Measurements from ENCODE around the gene TMOD4.

The TMOD4 gene

DNA sequence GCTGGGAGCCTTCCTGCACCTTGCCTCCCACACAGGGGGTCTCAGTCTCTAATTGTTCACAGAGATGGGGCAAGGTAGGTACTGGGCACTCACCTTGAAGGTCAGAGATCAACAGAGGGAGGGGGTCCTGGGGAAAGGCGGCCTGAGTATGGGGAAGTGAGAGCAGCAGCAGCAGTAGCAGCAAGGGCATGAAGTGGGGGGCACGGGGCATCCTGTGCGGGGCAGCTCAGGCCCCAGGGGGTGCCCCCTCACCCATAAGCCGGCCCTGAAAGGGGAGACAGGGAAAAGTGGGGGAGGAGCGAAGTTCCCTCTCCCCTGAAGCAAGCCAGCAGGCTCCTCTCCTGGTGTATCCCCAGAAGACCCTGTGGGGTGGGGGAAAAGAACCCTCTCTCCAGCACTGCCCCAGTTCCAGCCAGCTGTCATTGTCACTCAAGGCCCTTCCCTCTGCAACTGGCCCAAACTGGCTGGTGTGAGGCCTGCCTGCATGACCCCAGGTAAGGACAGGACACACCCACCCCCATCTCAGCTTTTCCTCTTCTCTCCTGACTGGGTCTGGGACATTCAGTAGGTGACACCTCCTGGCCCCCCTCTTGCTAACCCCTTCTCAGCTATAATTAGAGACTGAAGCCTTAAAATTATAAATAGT lies 33.2 kb downstream of the TMOD4 start:
- peak; percentile 30 for DNase-seq

DNA sequence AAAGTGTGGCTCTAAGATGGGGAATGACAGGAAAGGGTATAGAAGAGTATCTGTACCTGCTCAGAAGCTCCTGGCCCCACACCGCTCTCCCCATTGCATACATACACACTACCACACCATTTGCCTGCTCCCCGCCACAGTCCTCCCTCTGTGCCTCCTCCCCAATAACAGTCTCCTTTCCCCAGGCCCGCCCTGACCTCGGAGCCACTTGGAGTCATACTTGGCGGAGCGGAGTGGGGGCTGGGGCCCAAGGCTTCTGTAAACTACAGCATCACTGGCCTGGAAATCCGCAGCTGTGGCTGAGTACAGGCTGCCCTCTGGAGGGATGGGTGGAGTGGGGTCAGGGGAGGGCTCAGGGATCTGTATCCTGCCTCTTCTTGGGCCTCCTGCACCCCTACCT lies 38.0 kb downstream of the TMOD4 start:
- DNase-seq: no peak

DNA sequence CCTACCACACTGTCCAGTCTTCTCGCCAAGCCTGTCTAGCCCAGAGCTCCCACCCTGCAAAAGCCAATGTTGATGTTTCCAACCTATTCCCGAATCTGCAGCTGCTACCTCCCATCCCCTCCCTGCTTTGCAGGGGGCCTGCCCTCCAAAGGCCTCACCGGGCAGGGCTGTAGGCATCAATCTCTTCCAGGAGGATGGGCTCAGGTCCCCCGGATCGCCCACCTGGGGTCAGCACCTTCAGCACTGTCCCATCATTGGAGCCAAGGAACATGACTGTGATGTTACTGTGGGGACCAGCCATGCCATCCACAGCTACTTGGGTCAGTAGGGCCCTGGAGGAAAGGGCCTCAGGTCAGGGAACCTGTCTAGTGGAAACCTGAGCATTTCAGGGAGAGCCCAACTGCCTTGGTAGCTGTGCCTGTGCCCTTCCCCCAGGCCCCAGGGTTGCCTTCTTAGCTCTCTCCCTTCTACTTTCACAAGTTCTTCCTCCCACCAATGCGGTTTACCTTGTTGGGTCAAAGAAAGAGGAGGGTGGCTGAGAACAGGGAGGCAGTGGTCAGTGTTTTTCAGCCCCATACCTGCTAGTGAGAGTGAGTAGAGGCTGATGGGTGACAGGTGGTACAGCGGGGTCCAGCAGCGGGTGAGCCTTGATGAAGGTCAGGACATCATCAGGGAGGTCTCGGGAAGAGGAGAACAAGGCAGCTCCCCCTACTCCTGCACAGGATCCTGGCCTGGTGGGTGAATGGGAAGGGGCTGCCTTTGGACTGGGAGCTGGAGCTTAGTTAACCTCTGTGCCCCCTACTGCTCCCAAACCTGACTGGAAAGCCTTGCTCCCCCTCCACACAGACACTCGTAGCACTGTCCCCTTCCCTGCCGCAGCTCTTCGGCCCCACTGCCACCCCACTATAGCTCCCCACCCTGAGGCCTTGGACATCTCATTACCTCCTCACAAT lies 40.1 kb downstream of the TMOD4 start:
- DNase-seq: no peak

DNA sequence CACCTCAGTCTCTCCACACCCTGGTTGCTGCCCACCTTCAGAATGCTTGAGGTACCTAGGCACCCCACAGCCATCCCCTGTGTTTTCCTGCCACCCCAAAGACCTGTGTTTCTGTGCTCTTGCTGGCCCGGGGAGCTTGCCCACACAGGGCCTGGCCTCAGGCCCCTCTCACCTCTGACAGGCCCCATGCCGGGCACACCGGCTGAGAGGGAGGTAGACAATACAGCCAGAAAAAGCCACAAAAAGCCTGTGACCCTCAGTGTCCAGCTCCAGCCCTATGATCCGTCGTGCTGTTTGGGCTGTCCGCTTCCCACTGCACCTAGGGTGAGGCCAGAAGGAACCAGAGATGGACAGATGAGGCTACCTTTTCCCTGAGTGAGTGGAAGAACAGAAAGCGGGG lies 40.8 kb downstream of the TMOD4 start:
- DNase-seq: no peak

DNA sequence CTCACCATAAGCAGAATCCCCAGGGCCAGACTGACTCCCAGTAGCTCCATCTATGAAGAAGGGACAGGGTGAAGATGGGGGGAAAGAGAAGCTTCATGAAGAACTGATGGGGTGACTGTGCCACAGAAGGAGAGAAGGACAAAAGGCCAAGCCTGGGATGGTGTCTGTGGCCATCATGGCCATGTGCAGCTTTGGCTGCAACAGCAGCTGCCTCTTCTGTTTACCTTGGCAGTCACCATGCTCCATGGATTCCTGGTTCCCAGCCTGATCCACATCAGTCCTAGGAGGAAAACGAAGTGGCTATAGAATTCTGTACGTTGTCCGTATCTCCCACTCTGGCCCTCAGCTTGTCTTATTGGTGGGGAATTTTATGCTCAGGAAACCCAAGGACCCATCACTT lies 41.4 kb downstream of the TMOD4 start:
- DNase-seq: peak; percentile 34

DNA sequence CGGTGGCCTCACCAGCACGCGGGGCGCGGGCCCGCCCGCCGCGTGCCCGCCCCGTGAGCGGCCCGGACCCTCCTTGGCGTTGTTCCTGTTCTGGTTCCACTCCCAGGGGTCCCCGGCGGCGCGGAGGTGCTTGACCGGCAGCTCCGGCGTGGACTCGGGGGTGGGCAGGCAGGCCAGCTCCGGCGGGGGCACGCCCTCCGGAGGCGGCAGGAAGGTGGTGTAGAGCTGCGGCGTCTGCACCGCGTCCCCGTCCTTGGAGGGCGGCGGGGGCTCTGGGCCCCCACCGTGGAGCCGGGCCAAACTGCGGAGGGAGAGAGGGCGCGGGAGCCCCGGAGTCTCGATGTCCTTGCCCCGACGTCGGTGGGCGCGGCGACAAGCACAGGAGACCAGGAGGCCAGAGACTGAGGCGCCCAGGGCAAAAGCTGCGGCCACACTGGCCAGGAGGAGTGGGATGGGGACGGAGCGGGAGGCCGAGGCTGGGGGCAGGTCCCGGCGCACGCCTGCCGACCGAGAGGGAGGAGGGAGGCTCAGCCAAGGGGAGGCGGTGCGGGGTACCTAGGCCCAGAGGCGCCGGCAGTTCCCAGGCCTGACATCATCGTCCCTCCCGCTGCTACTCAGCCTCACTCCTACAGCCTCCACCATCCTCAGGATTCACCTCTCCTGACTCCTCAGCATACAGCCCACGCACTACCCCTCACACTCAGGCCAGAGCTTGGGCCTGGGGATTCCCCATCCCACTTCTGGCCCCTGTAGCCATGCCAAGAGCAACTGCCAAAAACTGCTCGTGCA lies 42.6 kb downstream of the TMOD4 start:
- DNase-seq: no peak

DNA sequence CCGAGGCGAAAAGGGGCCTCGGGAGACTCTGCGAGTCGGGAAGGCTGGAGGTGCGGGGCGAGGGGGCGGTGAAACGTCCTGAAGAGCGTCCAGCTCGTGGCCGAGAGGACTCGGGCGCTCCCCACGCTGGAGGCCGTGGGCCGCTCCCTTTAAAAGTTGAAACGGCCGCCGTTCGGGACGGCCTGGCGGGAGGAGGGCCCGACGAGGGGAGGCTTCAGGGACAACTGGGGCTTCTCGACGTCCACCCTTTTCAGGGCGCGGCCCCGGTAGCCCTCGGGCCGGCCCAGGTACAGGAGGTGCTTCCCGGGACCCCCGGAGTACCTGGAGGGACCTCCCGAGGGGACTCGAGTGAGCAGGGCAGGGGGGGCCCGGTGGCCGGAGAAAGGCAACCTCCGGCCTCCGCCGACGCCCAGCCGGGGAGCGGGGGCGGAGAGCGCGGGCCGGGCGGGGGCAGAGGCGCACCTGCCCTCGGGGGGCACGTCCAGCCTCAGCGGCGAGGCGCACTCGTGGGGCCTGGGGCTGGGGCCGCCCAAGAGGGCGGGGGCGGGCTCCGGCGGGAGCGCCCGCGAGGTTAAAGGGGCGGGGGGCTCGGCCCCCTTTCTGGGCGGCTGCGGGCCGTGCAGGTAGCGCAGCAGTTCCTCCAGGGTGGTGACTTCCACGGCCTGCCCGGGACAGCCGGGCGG lies 43.3 kb downstream of the TMOD4 start:
- no peak for DNase-seq

DNA sequence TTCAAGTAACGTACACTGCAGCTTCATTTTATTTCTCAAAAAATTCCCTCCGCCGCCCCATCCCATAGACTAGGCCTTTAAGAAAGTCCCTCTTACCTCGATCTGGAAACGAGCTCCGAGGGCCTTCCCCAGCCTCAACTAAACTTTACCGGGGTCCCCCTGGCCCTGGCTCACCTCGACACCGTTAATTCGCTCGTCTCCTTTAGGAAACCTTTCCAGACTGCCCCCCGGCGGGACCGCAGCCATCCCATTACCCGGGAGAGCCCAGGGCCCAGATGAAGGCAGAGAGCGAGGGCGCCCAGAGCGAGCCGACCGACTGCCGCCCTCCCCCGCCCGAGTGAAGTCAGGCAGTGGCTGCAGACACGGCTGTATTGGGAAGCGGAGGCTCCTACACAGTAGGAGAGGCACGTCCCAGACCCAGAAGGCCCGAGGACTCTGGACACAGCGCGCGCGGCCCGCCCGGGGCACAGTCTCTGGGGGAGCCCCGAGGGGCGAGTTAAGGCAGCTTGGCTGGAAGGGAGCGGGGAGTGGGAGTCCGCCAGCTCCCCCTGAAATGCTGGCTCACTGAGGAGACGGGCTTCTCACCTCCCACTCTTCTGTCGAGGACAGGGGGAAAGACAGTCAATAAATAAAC lies 44.0 kb downstream of the TMOD4 start:
- DNase-seq: no peak

DNA sequence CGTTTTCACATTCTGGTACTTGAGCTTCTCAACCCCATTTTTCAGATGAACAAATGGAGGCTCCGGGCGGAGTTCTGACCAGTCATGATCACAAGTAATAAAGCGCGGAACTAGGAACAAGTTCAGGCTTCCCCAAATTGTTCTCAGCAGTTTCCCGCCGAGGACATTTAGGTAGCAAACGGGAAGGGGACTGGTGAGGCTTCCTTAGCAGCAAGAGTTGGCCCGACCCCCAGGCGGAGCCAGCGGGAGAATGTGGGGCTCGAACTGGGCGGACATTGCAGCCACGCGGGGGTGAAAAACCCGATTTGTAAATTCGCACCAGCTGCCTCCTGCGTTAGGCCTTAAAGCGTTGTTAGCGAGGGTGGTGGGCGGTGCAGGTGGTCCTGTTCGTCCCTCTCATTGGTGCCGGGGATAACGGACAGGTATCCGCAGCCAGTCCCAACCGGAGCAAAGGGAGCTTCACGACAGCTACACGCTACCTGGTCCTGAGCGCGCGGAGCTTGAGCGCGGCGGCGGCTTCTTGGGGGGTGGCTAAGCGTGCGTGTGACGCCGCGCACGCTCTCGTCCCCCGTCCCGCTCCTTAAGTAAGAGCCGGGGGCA lies 44.7 kb downstream of the TMOD4 start:
- peak; percentile 93 for DNase-seq

DNA sequence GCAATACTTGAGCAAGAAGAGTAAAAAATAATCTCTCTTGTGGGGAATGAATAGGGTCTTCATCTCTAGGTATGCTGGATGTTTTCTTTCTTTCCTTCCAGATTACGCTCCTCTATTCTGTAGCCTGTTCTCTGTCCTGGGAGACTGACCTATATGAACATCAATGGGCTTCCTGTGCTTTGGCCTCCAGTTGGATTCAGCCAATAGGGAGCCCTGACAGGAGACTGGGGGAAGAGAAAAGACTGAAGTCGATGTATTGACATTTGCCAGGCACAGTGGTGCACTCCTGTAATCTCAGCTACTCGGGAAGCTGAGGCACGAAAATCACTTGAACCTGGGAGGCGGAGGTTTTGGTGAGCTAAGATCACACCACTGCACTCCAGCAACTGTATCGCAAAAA lies 47.0 kb downstream of the TMOD4 start:
- DNase-seq: no peak

DNA sequence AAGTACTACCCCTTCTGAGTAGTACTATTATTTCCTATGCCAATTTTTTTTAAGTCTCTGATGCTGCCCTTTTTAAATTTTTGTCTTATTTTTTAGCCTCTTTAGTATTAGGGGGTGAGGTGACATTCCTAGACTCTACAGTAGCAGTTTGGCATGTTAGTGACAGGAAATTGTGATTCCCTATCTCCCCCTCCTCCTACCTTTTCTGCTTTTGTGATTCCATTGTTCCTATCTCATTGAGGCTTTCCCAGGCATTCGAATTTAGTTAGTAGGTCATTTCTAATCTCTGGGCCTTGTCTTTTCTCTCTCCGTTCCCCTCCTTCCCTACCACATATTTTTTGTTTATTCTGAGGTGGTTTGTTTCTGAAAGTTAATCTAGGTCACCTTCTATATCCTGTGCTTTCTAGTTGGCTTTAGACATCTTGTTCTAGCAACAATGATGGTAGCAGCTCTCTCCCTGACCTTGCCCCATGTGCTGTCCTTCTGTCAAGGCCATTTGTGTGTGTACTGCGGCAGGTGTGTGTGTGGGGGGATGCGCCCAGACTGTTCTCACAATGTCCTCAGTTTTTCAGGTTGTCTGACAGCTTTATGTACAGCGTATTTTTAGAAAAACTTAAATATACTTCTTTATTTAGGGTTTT lies 50.9 kb downstream of the TMOD4 start:
- no peak for DNase-seq

Measured in NCI-H2029 (cell line).